Activated CD8-positive, alpha-beta memory T cell treated with anti-CD3 and anti-CD28 coated beads, Interleukin-2, amount 10 ng/mL, durations not matched to agents 7 days and 5 days (primary cell): Measurements from ENCODE around the gene COG6. TPM values are rescaled to one million over a fixed set of nuclear protein-coding genes. Genes with fewer than 3 reads are reported as not detected.

Experiments used
- ATAC-seq: fragments of 150-1000 bp; cut with Tn5 transposase; one replicate; pipeline ENCODE4 v1.10.0; 2021; ENCODE audit warnings: moderate library complexity
- CTCF ChIA-PET: fragments of 350-600 bp; sonication (Branson Sonifier 250); formaldehyde crosslinking; loops from one replicate; lab custom pipeline; 2021; ENCODE audit warnings: antibody characterized with exemption; lab: Charles Lee
- DNase-seq: peaks from one replicate; pipeline ENCODE4 v3.0.0-alpha.2; 2020
- H3K27ac Mint-ChIP-seq: one replicate; pipeline ENCODE4 v1.8.0; 2021; ENCODE audit warnings: mild to moderate bottlenecking, mixed read lengths
- H3K27me3 Mint-ChIP-seq: one replicate; pipeline ENCODE4 v1.8.0; 2021; ENCODE audit warnings: mixed read lengths
- H3K36me3 Mint-ChIP-seq: one replicate; pipeline ENCODE4 v1.8.0; 2021; ENCODE audit warnings: mild to moderate bottlenecking, mixed read lengths
- H3K4me1 Mint-ChIP-seq: one replicate; pipeline ENCODE4 v1.8.0; 2021; ENCODE audit warnings: mixed read lengths
- H3K4me3 Mint-ChIP-seq: one replicate; pipeline ENCODE4 v1.8.0; 2021; ENCODE audit warnings: mild to moderate bottlenecking, moderate library complexity, mixed read lengths
- H3K9me3 Mint-ChIP-seq: one replicate; pipeline ENCODE4 v1.8.0; 2022; ENCODE audit warnings: low read depth, mixed read lengths
- total RNA-seq, 2 experiments: library from RNA; stranded (reverse); gene quantifications; one replicate each; pipeline ENCODE4 v1.2.3, GENCODE V29; 2021

The COG6 gene
- total RNA-seq, 2 experiments from 2014 or later, result 26.4 to 28.6 TPM

GRCh38 chr13:39655041-39655568, 357 bp upstream of the COG6 start:
- no peak for ATAC-seq
- Mint-ChIP-seq H3K4me3 (peak overlapping the region; percentile 94), H3K27ac (peak overlapping the region; percentile 87), H3K4me1 (peaks cover 22% of the 10 kb centered on the region), H3K27me3 (peaks cover 2% of the 10 kb centered on the region), H3K36me3 (peaks cover 13% of the 10 kb centered on the region), H3K9me3 (peaks cover 3% of the 10 kb centered on the region)
- CTCF ChIA-PET, result interaction anchor here (1.6 kb wide), 1 partner anchor 39 kb away, joined by 5 read pairs; no protein-coding TSS in a partner anchor
- no peak for DNase-seq

- CTCF ChIA-PET, result interaction anchor here (1.1 kb wide), 1 partner anchor 27 kb away, joined by 4 read pairs; no protein-coding TSS in a partner anchor
- H3K4me1 Mint-ChIP-seq, result peaks cover 22% of the 10 kb centered on the region
These were observed 839 bp downstream of the COG6 start for GRCh38 chr13:39656325-39656677.

GRCh38 chr13:39663508-39663907, 8.0 kb downstream of the COG6 start:
- peaks cover 2% of the 10 kb centered on the region for H3K4me1 Mint-ChIP-seq
- H3K27ac Mint-ChIP-seq, result no peak overlapping the region
- peaks cover 27% of the 10 kb centered on the region for H3K36me3 Mint-ChIP-seq
- no peak for DNase-seq
- no peak overlapping the region for H3K4me3 Mint-ChIP-seq
- no peaks in the 10 kb centered on the region for H3K27me3 Mint-ChIP-seq
- no peak for ATAC-seq
- CTCF ChIA-PET, result interaction anchor here (1.1 kb wide), 1 partner anchor 29 kb away, joined by 3 read pairs; no protein-coding TSS in a partner anchor
- no peaks in the 10 kb centered on the region for H3K9me3 Mint-ChIP-seq

More at GRCh38 chr13:39656325-39656677, 839 bp downstream of the COG6 start:
- Mint-ChIP-seq H3K36me3 (peaks cover 17% of the 10 kb centered on the region), H3K9me3 (peaks cover 3% of the 10 kb centered on the region), H3K4me3 (peak overlapping the region; percentile 94), H3K27me3 (no peaks in the 10 kb centered on the region), H3K27ac (peak overlapping the region; percentile 73)
- ATAC-seq (no peak), DNase-seq (no peak)

- CTCF ChIA-PET, result no interaction called here
- H3K27ac Mint-ChIP-seq, result no peak overlapping the region
- no peak overlapping the region for H3K4me3 Mint-ChIP-seq
- H3K9me3 Mint-ChIP-seq, result no peaks in the 10 kb centered on the region
- ATAC-seq (no peak), DNase-seq (no peak)
- H3K27me3 Mint-ChIP-seq, result no peaks in the 10 kb centered on the region
- no peaks in the 10 kb centered on the region for H3K4me1 Mint-ChIP-seq
- H3K36me3 Mint-ChIP-seq, result peaks cover 27% of the 10 kb centered on the region
These were observed 8.5 kb downstream of the COG6 start for GRCh38 chr13:39663958-39664357.

GRCh38 chr13:39665763-39666162, 10.3 kb downstream of the COG6 start:
- DNase-seq, result no peak
- Mint-ChIP-seq H3K27me3 (no peaks in the 10 kb centered on the region), H3K9me3 (no peaks in the 10 kb centered on the region), H3K4me1 (no peaks in the 10 kb centered on the region), H3K27ac (no peak overlapping the region), H3K4me3 (no peak overlapping the region), H3K36me3 (peaks cover 21% of the 10 kb centered on the region)
- CTCF ChIA-PET, result no interaction called here
- ATAC-seq, result no peak

GRCh38 chr13:39670445-39670844, 15.0 kb downstream of the COG6 start:
- Mint-ChIP-seq H3K27ac (no peak overlapping the region), H3K9me3 (no peaks in the 10 kb centered on the region), H3K4me3 (no peak overlapping the region), H3K27me3 (no peaks in the 10 kb centered on the region), H3K36me3 (peaks cover 19% of the 10 kb centered on the region), H3K4me1 (no peaks in the 10 kb centered on the region)
- ATAC-seq (no peak), DNase-seq (no peak)
- CTCF ChIA-PET, result interaction anchor here (1.8 kb wide), 1 partner anchor 59 kb away, joined by 4 read pairs; no protein-coding TSS in a partner anchor

- CTCF ChIA-PET, result no interaction called here
- Mint-ChIP-seq H3K36me3 (peaks cover 8% of the 10 kb centered on the region), H3K4me1 (no peaks in the 10 kb centered on the region), H3K4me3 (no peak overlapping the region), H3K27me3 (no peaks in the 10 kb centered on the region), H3K9me3 (no peaks in the 10 kb centered on the region), H3K27ac (no peak overlapping the region)
- DNase-seq (no peak), ATAC-seq (no peak)
These were observed 17.1 kb downstream of the COG6 start for GRCh38 chr13:39672378-39673132.

- no peaks in the 10 kb centered on the region for H3K4me1 Mint-ChIP-seq
- CTCF ChIA-PET, result interaction anchor here (0.6 kb wide), 1 partner anchor 57 kb away, joined by 3 read pairs; no protein-coding TSS in a partner anchor
- H3K36me3 Mint-ChIP-seq, result peaks cover 16% of the 10 kb centered on the region
- ATAC-seq (no peak), DNase-seq (no peak)
- no peak overlapping the region for H3K4me3 Mint-ChIP-seq
- no peaks in the 10 kb centered on the region for H3K27me3 Mint-ChIP-seq
- H3K9me3 Mint-ChIP-seq, result no peaks in the 10 kb centered on the region
- no peak overlapping the region for H3K27ac Mint-ChIP-seq
These were observed 20.4 kb downstream of the COG6 start for GRCh38 chr13:39675904-39676303.

- no peak for ATAC-seq
These were observed 20.9 kb downstream of the COG6 start for GRCh38 chr13:39676315-39676876.

GRCh38 chr13:39682310-39682709, 26.8 kb downstream of the COG6 start:
- Mint-ChIP-seq H3K27ac (no peak overlapping the region), H3K27me3 (no peaks in the 10 kb centered on the region), H3K4me1 (peaks cover 9% of the 10 kb centered on the region), H3K4me3 (no peak overlapping the region), H3K36me3 (peaks cover 17% of the 10 kb centered on the region), H3K9me3 (no peaks in the 10 kb centered on the region)
- ATAC-seq (no peak), DNase-seq (no peak)
- CTCF ChIA-PET, result interaction anchor here (0.7 to 2.3 kb wide), 3 partner anchors 262 to 1001 kb away, joined by 3 to 13 read pairs (median 3); no protein-coding TSS in a partner anchor

More at GRCh38 chr13:39676315-39676876, 20.9 kb downstream of the COG6 start:
- no peak overlapping the region for H3K4me3 Mint-ChIP-seq
- no peak overlapping the region for H3K27ac Mint-ChIP-seq
- no peak for DNase-seq
- H3K9me3 Mint-ChIP-seq, result no peaks in the 10 kb centered on the region
- no peaks in the 10 kb centered on the region for H3K4me1 Mint-ChIP-seq
- CTCF ChIA-PET, result no interaction called here
- H3K27me3 Mint-ChIP-seq, result no peaks in the 10 kb centered on the region
- peaks cover 19% of the 10 kb centered on the region for H3K36me3 Mint-ChIP-seq

- Mint-ChIP-seq H3K27ac (no peak overlapping the region), H3K9me3 (no peaks in the 10 kb centered on the region), H3K27me3 (no peaks in the 10 kb centered on the region), H3K4me3 (no peak overlapping the region), H3K4me1 (peaks cover 10% of the 10 kb centered on the region), H3K36me3 (peaks cover 20% of the 10 kb centered on the region)
- ATAC-seq (peak; percentile 63), DNase-seq (no peak)
- CTCF ChIA-PET, result interaction anchor here (0.7 to 2.3 kb wide), 5 partner anchors 14 to 1000 kb away, joined by 3 to 13 read pairs (median 3); no protein-coding TSS in a partner anchor
These were observed 27.3 kb downstream of the COG6 start for GRCh38 chr13:39682788-39683187.

GRCh38 chr13:39684531-39685137, 29.2 kb downstream of the COG6 start:
- peaks cover 25% of the 10 kb centered on the region for H3K36me3 Mint-ChIP-seq
- DNase-seq (no peak), ATAC-seq (no peak)
- peaks cover 23% of the 10 kb centered on the region for H3K4me1 Mint-ChIP-seq
- H3K4me3 Mint-ChIP-seq, result no peak overlapping the region
- no peak overlapping the region for H3K27ac Mint-ChIP-seq
- CTCF ChIA-PET, result interaction anchor here (0.8 to 1.5 kb wide), 8 partner anchors 12 to 1093 kb away, joined by 3 to 6 read pairs (median 4); no protein-coding TSS in a partner anchor
- H3K27me3 Mint-ChIP-seq, result no peaks in the 10 kb centered on the region
- no peaks in the 10 kb centered on the region for H3K9me3 Mint-ChIP-seq

- Mint-ChIP-seq H3K9me3 (no peaks in the 10 kb centered on the region), H3K27me3 (no peaks in the 10 kb centered on the region), H3K4me3 (no peak overlapping the region), H3K4me1 (peaks cover 23% of the 10 kb centered on the region), H3K36me3 (peaks cover 22% of the 10 kb centered on the region), H3K27ac (no peak overlapping the region)
- CTCF ChIA-PET, result interaction anchor here (1.0 to 1.6 kb wide), 7 partner anchors 22 to 1092 kb away, joined by 3 to 6 read pairs (median 3); no protein-coding TSS in a partner anchor
- ATAC-seq (no peak), DNase-seq (no peak)
These were observed 30.2 kb downstream of the COG6 start for GRCh38 chr13:39685652-39686051.
